GM18519 (cell line): ENCODE measurements around the gene SPRY2.

Source experiments
- ATAC-seq: cut with Tn5 transposase; IDR thresholded peaks from one replicate; pipeline ENCODE4 v1.9.1; 2021; ENCODE audit warnings: mild to moderate bottlenecking, moderate library complexity; ENCODE audit not compliant: unreplicated experiment, low FRiP score

SPRY2 gene

GRCh38 chr13:80314711-80315653 lies 25.9 kb downstream of the SPRY2 start:
- no peak for ATAC-seq

GRCh38 chr13:80313668-80314256 lies 27.2 kb downstream of the SPRY2 start:
- ATAC-seq = no peak

- no peak for ATAC-seq
These were observed 28.0 kb downstream of the SPRY2 start for GRCh38 chr13:80312967-80313366.

- ATAC-seq = no peak
These were observed 28.8 kb downstream of the SPRY2 start for GRCh38 chr13:80312012-80312704.

- ATAC-seq = no peak
These were observed 31.0 kb downstream of the SPRY2 start for GRCh38 chr13:80309926-80310325.

GRCh38 chr13:80307401-80307987 lies 33.4 kb downstream of the SPRY2 start:
- no peak for ATAC-seq

- ATAC-seq = no peak
These were observed 34.5 kb downstream of the SPRY2 start for GRCh38 chr13:80306337-80306972.

GRCh38 chr13:80305737-80306136 lies 35.2 kb downstream of the SPRY2 start:
- ATAC-seq = no peak

GRCh38 chr13:80303225-80303811 lies 37.6 kb downstream of the SPRY2 start:
- ATAC-seq = no peak

GRCh38 chr13:80299046-80299445 lies 41.9 kb downstream of the SPRY2 start:
- ATAC-seq = no peak

- ATAC-seq = no peak
These were observed 43.4 kb downstream of the SPRY2 start for GRCh38 chr13:80297503-80297902.

GRCh38 chr13:80297094-80297493 lies 43.8 kb downstream of the SPRY2 start:
- no peak for ATAC-seq

- no peak for ATAC-seq
These were observed 44.3 kb downstream of the SPRY2 start for GRCh38 chr13:80296638-80297037.

GRCh38 chr13:80290591-80290990 lies 50.3 kb downstream of the SPRY2 start:
- ATAC-seq = no peak
